ENCODE measurements around the gene KCNJ11.
"Not testable (repeated sequence)": the region's sequence is repeated elsewhere in the genome, so short reads cannot be mapped to it uniquely, and the experiment has no call there.

Gene KCNJ11

GRCh38 chr11:17428925-17429324 lies 40.5 kb upstream of the KCNJ11 start:
- H3K9ac ChIP-seq (ENCODE audit: low read length) = no peak overlapping the region
- H3K4me3 ChIP-seq (ENCODE audit: low read depth, low read length, poor library complexity, severe bottlenecking) = no peak overlapping the region
- H4K20me1 ChIP-seq (ENCODE audit: insufficient read depth, low read length) = no peaks in the 10 kb centered on the region
- no peak overlapping the region for H2AFZ ChIP-seq (ENCODE audit: low read length)
- H3K9me2 ChIP-seq (ENCODE audit: low read depth, low read length) = no peaks in the 10 kb centered on the region
- peaks cover 10% of the 10 kb centered on the region; the same call in 1 of the 2 replicates for H3K27me3 ChIP-seq (ENCODE audit: insufficient read depth, low read length)
- TF ChIP-seq CTCF (IDR thresholded peaks at IDR 0.05; ENCODE audit: low read length) (no peak), EZH2 (IDR thresholded peaks at IDR 0.05; ENCODE audit: borderline replicate concordance, low read length) (no peak)
- H3F3A ChIP-seq (ENCODE audit: insufficient read depth, low read length) = no peaks in the 10 kb centered on the region
- no peaks in the 10 kb centered on the region for H3K79me2 ChIP-seq (ENCODE audit: insufficient read depth, low read length)
- no peaks in the 10 kb centered on the region for H3K36me3 ChIP-seq (ENCODE audit: insufficient read depth, low read length)
- no peaks in the 10 kb centered on the region for H3K4me1 ChIP-seq (ENCODE audit: insufficient read depth, low read length, severe bottlenecking)
- H3K9me3 ChIP-seq (ENCODE audit: low read length) = no peaks in the 10 kb centered on the region
- no peak overlapping the region for H3K27ac ChIP-seq (ENCODE audit: low read depth, low read length, poor library complexity, severe bottlenecking)
- H3K4me2 ChIP-seq (ENCODE audit: low read length) = no peak overlapping the region

- H3K9me2 ChIP-seq (ENCODE audit: low read depth, low read length) = no peaks in the 10 kb centered on the region
- H3F3A ChIP-seq (ENCODE audit: insufficient read depth, low read length) = no peaks in the 10 kb centered on the region
- no peaks in the 10 kb centered on the region for H3K4me1 ChIP-seq (ENCODE audit: insufficient read depth, low read length, severe bottlenecking)
- H3K9ac ChIP-seq (ENCODE audit: low read length) = no peak overlapping the region
- no peak overlapping the region for H3K4me3 ChIP-seq (ENCODE audit: low read depth, low read length, poor library complexity, severe bottlenecking)
- no peaks in the 10 kb centered on the region for H3K36me3 ChIP-seq (ENCODE audit: insufficient read depth, low read length)
- no peaks in the 10 kb centered on the region for H3K9me3 ChIP-seq (ENCODE audit: low read length)
- peaks cover 10% of the 10 kb centered on the region; the same call in 1 of the 2 replicates for H3K27me3 ChIP-seq (ENCODE audit: insufficient read depth, low read length)
- TF ChIP-seq EZH2 (IDR thresholded peaks at IDR 0.05; ENCODE audit: borderline replicate concordance, low read length) = no peak
- TF ChIP-seq CTCF (IDR thresholded peaks at IDR 0.05; ENCODE audit: low read length) = no peak
- no peaks in the 10 kb centered on the region for H4K20me1 ChIP-seq (ENCODE audit: insufficient read depth, low read length)
- no peak overlapping the region for H2AFZ ChIP-seq (ENCODE audit: low read length)
- no peak overlapping the region for H3K4me2 ChIP-seq (ENCODE audit: low read length)
- H3K27ac ChIP-seq (ENCODE audit: low read depth, low read length, poor library complexity, severe bottlenecking) = no peak overlapping the region
- no peaks in the 10 kb centered on the region for H3K79me2 ChIP-seq (ENCODE audit: insufficient read depth, low read length)
These were observed 39.8 kb upstream of the KCNJ11 start for GRCh38 chr11:17428261-17428660.

- H3K4me1 ChIP-seq (ENCODE audit: insufficient read depth, low read length, severe bottlenecking); H3K4me2 ChIP-seq (ENCODE audit: low read length); H3K9ac ChIP-seq (ENCODE audit: low read length); H3K9me3 ChIP-seq (ENCODE audit: low read length); H3K27ac ChIP-seq (ENCODE audit: low read depth, low read length, poor library complexity, severe bottlenecking); H3K79me2 ChIP-seq (ENCODE audit: insufficient read depth, low read length); H3K36me3 ChIP-seq (ENCODE audit: insufficient read depth, low read length); H3K4me3 ChIP-seq (ENCODE audit: low read depth, low read length, poor library complexity, severe bottlenecking); H3F3A ChIP-seq (ENCODE audit: insufficient read depth, low read length); H3K9me2 ChIP-seq (ENCODE audit: low read depth, low read length); H2AFZ ChIP-seq (ENCODE audit: low read length); H4K20me1 ChIP-seq (ENCODE audit: insufficient read depth, low read length): not testable (repeated sequence)
- H3K27me3 ChIP-seq (ENCODE audit: insufficient read depth, low read length) = peaks cover 14% of the 10 kb centered on the region; the same call in 1 of the 2 replicates
These were observed 37.8 kb upstream of the KCNJ11 start for GRCh38 chr11:17426233-17426632.

- H3K4me2 ChIP-seq (ENCODE audit: low read length) = no peak overlapping the region
- H3K27ac ChIP-seq (ENCODE audit: low read depth, low read length, poor library complexity, severe bottlenecking) = no peak overlapping the region
- no peaks in the 10 kb centered on the region for H3K79me2 ChIP-seq (ENCODE audit: insufficient read depth, low read length)
- H3K9ac ChIP-seq (ENCODE audit: low read length) = no peak overlapping the region
- H4K20me1 ChIP-seq (ENCODE audit: insufficient read depth, low read length) = no peaks in the 10 kb centered on the region
- H2AFZ ChIP-seq (ENCODE audit: low read length) = no peak overlapping the region
- H3K9me2 ChIP-seq (ENCODE audit: low read depth, low read length) = no peaks in the 10 kb centered on the region
- TF ChIP-seq CTCF (IDR thresholded peaks at IDR 0.05; ENCODE audit: low read length) = no peak
- TF ChIP-seq EZH2 (IDR thresholded peaks at IDR 0.05; ENCODE audit: borderline replicate concordance, low read length) = no peak
- H3F3A ChIP-seq (ENCODE audit: insufficient read depth, low read length) = no peaks in the 10 kb centered on the region
- no peaks in the 10 kb centered on the region for H3K36me3 ChIP-seq (ENCODE audit: insufficient read depth, low read length)
- no peaks in the 10 kb centered on the region for H3K9me3 ChIP-seq (ENCODE audit: low read length)
- no peak overlapping the region for H3K4me3 ChIP-seq (ENCODE audit: low read depth, low read length, poor library complexity, severe bottlenecking)
- peaks cover 26% of the 10 kb centered on the region for H3K27me3 ChIP-seq (ENCODE audit: insufficient read depth, low read length)
- no peaks in the 10 kb centered on the region for H3K4me1 ChIP-seq (ENCODE audit: insufficient read depth, low read length, severe bottlenecking)
These were observed 35.3 kb upstream of the KCNJ11 start for GRCh38 chr11:17423533-17424310.

Measured in OCI-LY1 (cell line).